Heart left ventricle (tissue), 16 donors: ENCODE data around the gene ARRDC1. TPM values are rescaled to one million over a fixed set of nuclear protein-coding genes. Genes with fewer than 3 reads are reported as not detected.
"Not testable (repeated sequence)": the region's sequence is repeated elsewhere in the genome, so short reads cannot be mapped to it uniquely, and the experiment has no call there.

ENCODE experiments used
- ATAC-seq, 4 donors: fragments of 200-7000 bp; cut with Tn5 transposase; one replicate each; pipeline ENCODE4 v1.9.1; 2020 to 2022; ENCODE audit warnings: moderate library complexity in 4 of 4, mild to moderate bottlenecking in 3 of 4, moderate number of reproducible peaks in 1 of 4
- DNase-seq, 5 donors: peaks; one replicate each; pipeline ENCODE4 v3.0.0-alpha.2; 2020
- H3K27ac ChIP-seq, 12 donors: fragments of 200-600 bp; sonication (generic) in 4 of 12; one replicate each; pipeline versions ENCODE4 v1.5.0 to v1.8.0; 2016 to 2022; ENCODE audit warnings: mild to moderate bottlenecking in 2 of 12
- H3K27me3 ChIP-seq, 9 donors: fragments of 200-600 bp; sonication (generic) in 2 of 9; one replicate each; pipeline versions ENCODE4 v1.5.1 to v1.8.0; 2016 to 2022; ENCODE audit warnings: mild to moderate bottlenecking in 3 of 9
- H3K36me3 ChIP-seq, 9 donors: fragments of 200-600 bp; sonication (generic) in 2 of 9; one replicate each; pipeline versions ENCODE4 v1.5.0 to v1.8.0; 2018 to 2022; ENCODE audit warnings: mild to moderate bottlenecking in 2 of 9
- H3K4me1 ChIP-seq, 12 donors: fragments of 200-600 bp; sonication (generic) in 4 of 12; one replicate each; pipeline versions ENCODE4 v1.5.0 to v1.8.0; 2016 to 2022; ENCODE audit warnings: mild to moderate bottlenecking in 3 of 12
- H3K4me3 ChIP-seq, 12 donors: fragments of 200-600 bp; sonication (generic) in 4 of 12; one replicate each; pipeline versions ENCODE4 v1.5.0 to v1.8.0; 2017 to 2022; ENCODE audit warnings: mild to moderate bottlenecking in 9 of 12, moderate library complexity in 4 of 12
- H3K9me3 ChIP-seq, 12 donors: fragments of 200-600 bp; sonication (generic) in 4 of 12; one replicate each; pipeline versions ENCODE4 v1.5.0 to v1.8.0; 2016 to 2022; ENCODE audit warnings: mild to moderate bottlenecking in 1 of 12
- CTCF ChIP-seq, 12 donors: fragments of 200-600 bp; sonication (generic) in 4 of 12; IDR thresholded peaks; one replicate each; pipeline versions ENCODE4 v1.5.0 to v1.8.0; 2018 to 2022; ENCODE audit warnings: antibody characterized with exemption in 12 of 12, mild to moderate bottlenecking in 5 of 12
- POLR2A ChIP-seq, 2 donors: fragments of 450-650 bp; IDR thresholded peaks; one replicate each; pipeline ENCODE4 v1.6.1; 2017; ENCODE audit warnings: antibody characterized with exemption in 2 of 2, mild to moderate bottlenecking in 2 of 2, moderate library complexity in 2 of 2
- WGBS, 4 donors: extraction: QIAGEN DNeasy Blood & Tissue Kit in 2 of 4; methylation state at CpG; one replicate each; pipeline versions ENCODE4 v1.1.5 to v1.1.7; 2013 to 2018; 5-methylcytosine and 5-hydroxymethylcytosine counted together
- intact Hi-C, 10 donors: fragments of 100-400 bp; cut with DNase I; formaldehyde crosslinking; loops; one replicate each; pipeline versions ENCODE4 v1.11.1 to v1.14.2; 2022
- polyA plus RNA-seq, 2 donors: library from polyadenylated mRNA; stranded (reverse); fragments of 200-250 nt; gene quantifications; one replicate each; pipeline ENCODE4 v1.2.3, GENCODE V29; 2013
- total RNA-seq, 9 donors: library from RNA; depleted of rRNA in 2 of 9; stranded (reverse); fragments of >200 nt in 2 of 9; fragmentation: NEBNext Ultra II Directional in 3 of 9; extraction: Animal tissue kit (Norgen Biotek cat#: 25700) in 3 of 9; gene quantifications; one replicate each; pipeline versions ENCODE4 v1.1.0 to v1.2.4, GENCODE V29; 2016 to 2023
- donor health status: ischemic (EF 13 %, LVEDD 7.1; RV severe dilation, severe dysfunction).
- donor health status: healthy with polysubstance abuse.
- donor health status: DM: no; HTN: yes; CAD: no.
- donor health status: DM: no; HTN: no; CAD: no.
- donor health status: ischemic (EF 25% LVEDD 6.9; RV normal size, moderate dysfunction).
- donor health status: ischemic (EF 25% LVEDD 5.7; RV mildly dilated, moderate dysfunction).
- donor health status: healthy.
- donor health status: DM: yes; HTN: yes; CAD: no.
- donor health status: ischemic (EF 35%, LVEDD 5.7; RV mildly dilated, moderate dysfunction).
- donor health status: nonischemic (EF 11% LVEDD 7.7; RV severe dilation, severe dysfunction).
- donor health status: DM: yes; HTN: yes; CAD: no.
- donor health status: PGD.
- donor health status: ischemic (EF 29% LVEDD 5.4; RV normal size, mild dysfunction).
- donor health status: nonischemic (EF 23%, LVEDD 6.1; RV moderate dilation, normal function).

The ARRDC1 gene
- total and polyA plus RNA-seq, 11 donors, result 14.1 to 43.6 (median 23.2) TPM

DNA sequence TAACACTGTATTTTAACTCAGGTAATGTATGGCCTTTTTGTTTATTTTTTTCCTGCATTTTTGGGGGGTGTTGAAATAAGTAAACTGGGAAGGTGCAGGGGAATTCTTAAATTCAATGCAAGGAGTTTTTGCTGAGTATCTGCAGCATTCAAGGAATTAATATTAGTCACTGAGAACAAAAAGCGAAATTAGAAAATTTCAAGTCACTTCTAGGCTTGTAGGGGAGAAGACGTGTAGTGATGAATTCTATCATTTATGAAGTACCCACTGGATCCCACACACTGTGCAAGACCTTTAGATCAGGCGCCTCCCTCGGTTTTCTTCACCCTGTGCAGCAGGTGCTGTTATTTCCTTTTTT, 14.5 kb downstream of the ARRDC1 start:
- Histone ChIP-seq H3K27me3 (no peaks in the 10 kb centered on the region), H3K9me3 (no peaks in the 10 kb centered on the region), H3K36me3 (peaks cover 0 to 25% (median 17%) of the 10 kb centered on the region in 9 donors), H3K4me1 (peaks cover 4 to 52% (median 39%) of the 10 kb centered on the region in 12 donors), H3K27ac (peak overlapping the region; percentile 7 to 92 (median 84)), H3K4me3 (peak overlapping the region in 11 of 12 donors; percentile 54 to 97 (median 80))
- DNase-seq, result no peak
- TF ChIP-seq POLR2A (IDR thresholded peaks at IDR 0.05) (no peak), CTCF (IDR thresholded peaks at IDR 0.05) (no peak)
- no peak for ATAC-seq
- 46 to 64% (median 59%) methylated on average over 4 of the region's 4 CpGs for WGBS, 4 donors
- intact Hi-C loops, result loop anchor here in 1 of 10 donors (10.0 kb wide), 1 partner anchor 55 kb away; no protein-coding TSS in a partner anchor

GRCh38 chr9:137620581-137620980, 15.1 kb downstream of the ARRDC1 start:
- WGBS, 4 donors, result 67 to 74% (median 74%) methylated on average over 7 of the region's 7 CpGs
- intact Hi-C loops, result loop anchor here in 1 of 10 donors (10.0 kb wide), 1 partner anchor 54 kb away; no protein-coding TSS in a partner anchor
- H3K9me3 ChIP-seq, result no peaks in the 10 kb centered on the region
- peak overlapping the region in 3 of 12 donors; percentile 76 to 97 (median 95) for H3K4me3 ChIP-seq
- no peaks in the 10 kb centered on the region for H3K27me3 ChIP-seq
- no peak overlapping the region for H3K27ac ChIP-seq
- DNase-seq (no peak), ATAC-seq (no peak)
- peaks cover 0 to 19% (median 12%) of the 10 kb centered on the region in 9 donors for H3K36me3 ChIP-seq
- peaks cover 4 to 52% (median 39%) of the 10 kb centered on the region in 12 donors for H3K4me1 ChIP-seq
- no peak for TF ChIP-seq CTCF (IDR thresholded peaks at IDR 0.05)
- no peak for TF ChIP-seq POLR2A (IDR thresholded peaks at IDR 0.05)

DNA sequence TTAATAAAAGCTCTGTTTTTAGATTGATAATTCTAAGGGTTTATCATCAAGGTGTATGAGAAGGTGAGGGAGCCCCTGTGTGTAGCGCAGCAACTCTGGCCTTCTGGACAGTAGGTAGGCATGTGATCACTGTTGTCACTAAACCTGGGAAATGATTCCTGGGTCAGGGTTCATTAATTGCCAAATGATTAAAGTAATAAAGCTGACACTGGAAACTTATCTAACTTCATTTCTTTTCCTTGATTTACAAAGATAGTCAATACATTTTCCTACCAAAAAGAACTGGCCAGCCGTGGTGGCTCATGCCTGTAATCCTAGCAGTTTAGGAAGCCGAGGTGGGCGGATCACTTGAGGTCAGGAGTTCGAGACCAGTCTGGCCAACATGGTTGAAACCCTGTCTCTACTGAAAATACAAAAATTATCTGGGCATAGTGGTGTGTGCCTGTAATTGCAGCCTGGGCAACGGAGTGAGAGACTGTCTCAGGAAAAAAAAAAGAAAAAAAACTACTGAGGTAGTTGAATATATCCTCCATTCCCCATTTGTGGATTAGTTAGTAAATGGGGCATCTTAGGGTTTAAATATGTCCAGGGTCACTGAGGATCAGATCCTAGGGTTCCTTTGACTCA, 15.8 kb downstream of the ARRDC1 start:
- DNase-seq (no peak), ATAC-seq (no peak)
- Histone ChIP-seq H3K4me1 (peaks cover 4 to 56% (median 39%) of the 10 kb centered on the region in 12 donors), H3K27me3 (no peaks in the 10 kb centered on the region), H3K36me3 (peaks cover 0 to 14% (median 7%) of the 10 kb centered on the region in 9 donors), H3K4me3 (no peak overlapping the region), H3K27ac (no peak overlapping the region), H3K9me3 (no peaks in the 10 kb centered on the region)
- WGBS, 4 donors, result 59 to 64% (median 62%) methylated on average over 6 of the region's 6 CpGs
- TF ChIP-seq CTCF (IDR thresholded peaks at IDR 0.05) (peak in 5 of 12 donors; percentile 8 to 43 (median 18)), POLR2A (IDR thresholded peaks at IDR 0.05) (no peak)
- intact Hi-C loops, result loop anchor here in 1 of 10 donors (10.0 kb wide), 1 partner anchor 54 kb away; no protein-coding TSS in a partner anchor

DNA sequence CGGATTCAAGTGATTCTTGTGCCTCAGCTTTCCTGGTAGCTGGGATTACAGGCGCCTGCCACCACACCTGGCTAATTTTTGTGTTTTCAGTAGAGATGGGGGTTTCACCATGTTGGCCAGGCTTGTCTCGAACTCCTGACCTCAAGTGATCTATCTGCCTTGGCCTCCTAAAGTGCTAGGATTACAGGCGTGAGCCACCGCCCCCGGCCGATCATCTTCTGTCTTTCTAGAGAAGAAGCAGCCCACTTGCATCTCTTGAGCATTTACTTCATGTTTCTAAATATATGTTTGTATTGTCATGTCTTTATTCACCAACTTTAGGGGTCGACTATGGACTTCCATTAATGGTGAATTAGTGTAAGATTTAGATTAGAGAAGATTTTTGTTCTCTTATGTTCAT, 16.7 kb downstream of the ARRDC1 start:
- 80 to 93% (median 85%) methylated on average over 8 of the region's 8 CpGs for WGBS, 4 donors
- H3K9me3 ChIP-seq, H3K27me3 ChIP-seq, DNase-seq, H3K4me3 ChIP-seq, H3K36me3 ChIP-seq, ATAC-seq, H3K27ac ChIP-seq: not testable (repeated sequence)
- H3K4me1 ChIP-seq, result peaks cover 4 to 51% (median 35%) of the 10 kb centered on the region in 12 donors
- intact Hi-C loops, result loop anchor here in 1 of 10 donors (10.0 kb wide), 1 partner anchor 53 kb away; no protein-coding TSS in a partner anchor
